Kidney tubule cell (primary cell): Measurements from ENCODE around the gene ENPEP.
"Not testable (repeated sequence)": the region's sequence is repeated elsewhere in the genome, so short reads cannot be mapped to it uniquely, and the experiment has no call there.

ENCODE experiments used
- DNase-seq: peaks from one replicate; pipeline ENCODE4 v3.0.0-alpha.2; 2018; ENCODE audit warnings: low spot score

Gene ENPEP

DNA sequence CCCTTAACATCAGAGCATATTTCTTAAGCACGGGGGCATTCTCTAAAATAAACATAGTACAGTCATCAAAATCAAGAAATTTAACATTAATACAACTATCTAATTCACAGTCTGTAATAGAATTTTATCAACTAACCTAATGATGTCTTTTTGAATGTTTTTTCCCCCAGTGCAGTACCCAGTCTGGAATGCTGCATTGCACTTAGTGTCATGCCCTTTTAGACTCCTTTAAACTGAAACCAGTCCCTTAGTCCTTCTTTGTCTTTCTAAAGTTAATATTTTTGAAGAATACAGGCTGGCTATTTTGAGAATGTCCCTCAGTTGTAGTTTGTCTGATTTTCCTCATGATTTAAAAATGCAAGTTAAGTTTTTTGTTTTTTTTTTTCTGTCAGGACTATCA lies 9.5 kb downstream of the ENPEP start:
- no peak for DNase-seq

DNA sequence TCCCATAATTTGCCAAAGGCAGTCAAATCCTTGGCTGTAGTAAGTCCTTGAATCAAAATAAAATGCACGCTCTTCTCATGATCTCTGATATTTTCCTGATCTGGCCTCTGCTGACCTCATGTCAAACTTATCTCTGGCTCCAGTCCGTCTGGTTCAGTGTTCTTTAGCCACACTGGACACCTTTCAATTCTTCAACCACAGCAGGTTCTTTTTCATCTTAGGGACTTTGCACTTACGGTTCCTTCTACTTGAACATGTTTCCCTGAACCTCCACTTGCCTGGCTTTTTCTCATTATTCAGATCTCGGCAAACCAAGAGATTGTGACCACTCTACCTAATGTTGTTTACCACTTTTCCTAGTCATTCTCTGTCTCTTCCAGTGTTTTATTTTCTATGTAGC lies 10.3 kb downstream of the ENPEP start:
- no peak for DNase-seq

DNA sequence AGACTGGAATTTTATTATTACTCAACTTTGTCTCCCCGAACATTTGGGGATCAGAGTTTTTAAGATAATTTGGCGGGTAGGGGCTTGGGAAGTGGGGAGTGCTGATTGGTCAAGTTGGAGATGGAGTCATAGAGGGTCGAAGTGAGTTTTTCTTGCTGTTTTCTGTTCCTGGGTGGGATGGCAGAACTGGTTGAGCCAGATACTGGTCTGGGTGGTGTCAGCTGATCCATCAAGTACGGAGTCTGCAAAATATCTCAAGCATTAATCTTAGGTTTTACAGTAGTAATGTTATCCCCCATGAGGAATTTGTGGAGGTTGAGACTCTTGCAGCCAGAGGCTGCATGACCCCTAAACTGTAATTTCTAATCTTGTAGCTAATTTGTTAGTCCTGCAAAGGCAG lies 10.9 kb downstream of the ENPEP start:
- not testable (repeated sequence) for DNase-seq

DNA sequence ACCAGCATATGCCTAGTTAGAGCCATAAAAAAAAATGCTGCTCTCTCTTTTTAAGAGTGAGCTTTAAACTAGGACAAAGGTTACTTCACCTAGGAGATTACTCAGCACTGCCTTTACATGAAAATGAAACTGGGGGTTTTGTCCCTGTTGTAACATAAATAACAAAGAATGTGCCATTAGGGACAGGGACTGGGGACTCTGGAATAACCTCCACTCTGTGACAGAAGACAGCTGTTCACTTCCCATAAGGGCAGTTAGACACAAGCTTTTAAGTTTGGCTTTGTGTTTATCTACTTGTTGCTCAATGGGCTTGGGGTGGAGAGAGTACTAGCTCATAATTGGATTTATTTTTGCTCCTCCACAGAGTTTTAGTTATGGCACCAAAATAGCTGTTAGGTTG lies 11.9 kb downstream of the ENPEP start:
- DNase-seq, result peak; percentile 47

DNA sequence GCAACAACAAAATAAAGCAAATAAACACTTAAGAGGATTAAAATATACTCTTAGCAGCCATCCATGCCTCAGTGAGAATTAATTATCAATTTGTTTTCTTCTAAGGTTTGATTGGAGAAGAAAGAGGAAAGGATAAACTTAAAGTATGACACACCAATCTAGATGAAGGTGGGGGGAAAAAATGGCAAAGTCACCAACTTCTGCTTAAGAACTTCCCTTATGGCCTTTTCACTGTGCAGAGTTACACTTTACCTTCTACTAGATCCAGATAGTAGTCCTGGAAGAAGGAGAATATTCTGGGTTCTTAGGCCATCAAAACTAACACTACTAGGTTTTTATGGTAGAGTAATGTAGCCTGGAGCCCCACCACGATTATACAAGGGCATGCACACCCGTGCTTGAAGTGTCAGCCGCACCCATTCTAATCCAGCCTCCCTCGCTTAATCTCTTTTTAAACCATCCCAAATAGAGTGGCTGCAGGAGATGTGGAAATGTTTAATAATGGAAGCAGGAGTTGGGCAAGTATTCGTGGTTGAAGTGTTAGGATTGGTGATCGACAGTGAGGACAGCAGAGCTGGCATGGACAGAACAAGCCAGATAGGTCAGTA lies 14.1 kb downstream of the ENPEP start:
- no peak for DNase-seq

DNA sequence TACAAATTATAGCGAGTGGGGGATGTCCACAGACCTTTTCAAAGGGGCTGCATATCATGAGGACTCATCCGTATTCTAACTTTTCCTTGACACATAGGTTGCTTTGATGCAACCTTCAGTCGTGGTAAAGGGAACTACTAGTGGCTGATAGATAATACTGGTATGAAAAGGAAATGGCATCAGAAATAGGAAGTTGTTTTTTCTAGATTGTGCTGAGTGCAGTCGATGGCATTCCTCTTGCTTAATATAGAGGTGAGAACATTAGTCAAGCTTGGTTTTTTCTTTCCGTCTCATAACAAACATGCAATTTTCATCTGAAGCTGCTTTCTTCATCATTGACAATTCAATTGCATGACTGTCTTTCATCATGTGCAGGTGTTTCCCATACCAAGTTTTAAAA lies 16.6 kb downstream of the ENPEP start:
- DNase-seq, result no peak

DNA sequence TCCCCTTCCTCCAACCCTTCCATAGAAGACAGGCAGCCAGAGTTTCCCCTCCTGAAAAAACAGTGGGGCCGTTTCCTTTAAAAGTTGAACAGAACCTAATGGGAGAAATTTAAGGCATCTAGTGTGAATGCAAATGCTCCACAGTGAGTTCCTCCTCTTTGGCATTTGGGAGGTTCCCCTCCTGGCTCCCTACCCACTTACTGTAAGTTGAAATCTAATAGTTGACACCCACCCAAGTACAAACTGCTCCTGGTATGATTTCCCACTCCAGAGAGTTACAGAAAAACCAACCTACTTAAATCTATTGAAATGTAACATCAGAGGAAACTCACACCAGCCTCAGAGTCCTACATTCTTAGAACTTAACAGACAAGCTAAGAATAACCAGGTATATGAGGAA lies 17.6 kb downstream of the ENPEP start:
- no peak for DNase-seq

DNA sequence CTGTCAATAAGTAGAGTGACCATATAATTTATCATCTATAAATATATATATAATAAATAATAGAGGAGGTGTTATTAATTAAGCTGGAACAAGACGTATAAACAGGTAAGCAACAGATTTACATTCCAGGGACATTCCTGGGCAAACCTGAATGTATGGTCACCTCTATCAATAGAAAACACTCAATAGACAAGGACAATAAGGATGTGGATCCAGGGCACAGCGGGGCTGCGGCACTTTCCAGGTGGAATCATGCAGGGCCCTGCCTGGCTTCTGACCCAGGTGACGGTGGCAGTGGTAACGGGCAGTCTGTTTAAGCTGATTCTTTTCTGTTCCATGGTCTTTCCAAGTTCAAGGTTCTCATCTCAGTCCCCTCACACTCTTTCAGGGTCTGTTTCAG lies 22.5 kb downstream of the ENPEP start:
- no peak for DNase-seq

DNA sequence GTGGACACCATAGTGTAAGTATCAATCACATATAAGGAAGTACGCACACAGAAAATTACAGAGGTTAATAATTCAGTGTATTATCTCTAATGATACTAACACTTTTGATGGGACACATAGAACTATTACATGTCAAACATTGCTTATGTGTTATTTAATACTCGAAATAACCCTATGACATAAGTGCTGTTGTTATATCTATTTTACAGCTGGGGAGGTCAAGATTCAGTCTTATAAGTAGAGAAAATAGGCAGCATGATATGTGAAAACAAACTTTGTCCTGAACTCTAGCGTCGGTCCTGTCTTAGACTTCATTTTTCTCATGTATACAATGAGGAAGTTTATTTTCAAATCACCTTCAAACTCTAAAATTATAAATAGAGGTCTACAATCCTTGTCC lies 23.2 kb downstream of the ENPEP start:
- DNase-seq, result no peak

DNA sequence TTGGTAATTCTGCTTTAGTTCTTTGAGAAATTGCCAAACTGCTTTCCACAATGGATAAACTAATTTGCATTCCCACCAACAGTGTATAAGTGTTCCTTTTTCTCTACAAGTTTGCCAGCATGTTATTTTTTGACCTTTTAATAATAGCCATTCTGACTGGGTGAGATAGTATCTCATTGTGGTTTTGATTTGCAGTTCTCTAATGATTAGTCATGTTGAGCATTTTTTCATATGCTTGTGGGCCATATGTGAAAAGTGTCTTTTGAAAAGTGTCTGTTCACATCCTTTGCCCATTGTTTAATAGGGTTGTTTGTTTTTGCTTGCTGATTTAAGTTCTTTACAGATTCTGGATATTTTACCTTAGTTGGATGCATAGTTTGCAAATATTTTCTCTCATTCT lies 25.9 kb downstream of the ENPEP start:
- DNase-seq, result peak; percentile 14

DNA sequence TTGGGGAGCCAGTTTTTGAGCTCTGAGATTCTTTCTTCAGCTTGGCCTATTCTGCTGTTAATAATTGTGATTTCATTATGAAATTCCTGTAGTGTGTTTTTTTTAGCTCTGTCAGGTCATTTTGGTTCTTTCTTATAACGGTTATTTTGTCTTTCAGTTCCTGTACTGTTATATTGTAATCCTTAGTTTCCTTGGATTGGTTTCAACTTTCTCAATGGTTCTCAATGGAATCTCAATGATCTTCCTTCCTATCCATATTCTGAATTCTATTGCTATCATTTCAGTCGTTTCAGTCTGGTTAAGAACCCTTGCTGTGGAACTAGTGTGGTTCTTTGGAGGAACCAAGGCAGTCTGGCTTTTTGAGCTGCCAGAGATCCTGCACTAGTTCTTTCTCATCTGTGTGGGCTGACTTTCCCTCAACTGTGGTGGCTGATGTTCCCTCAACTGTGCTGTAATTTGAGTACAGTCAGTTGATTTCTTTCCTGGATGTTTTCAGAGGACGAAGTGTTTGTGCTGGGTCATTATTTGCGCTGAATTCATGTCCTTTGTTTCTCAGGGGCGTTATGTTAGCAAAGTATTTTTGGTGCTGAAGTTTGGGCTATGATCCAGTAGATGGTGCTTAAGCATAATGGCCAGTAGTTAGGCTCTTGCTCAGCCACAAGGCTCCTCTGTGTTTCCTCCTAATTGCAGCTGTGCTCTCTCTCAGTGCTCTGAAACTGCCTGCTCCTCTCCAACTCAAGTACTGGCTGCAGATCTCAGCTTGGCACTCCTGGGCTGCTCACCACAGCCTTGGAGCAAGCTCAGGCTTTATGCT lies 27.5 kb downstream of the ENPEP start:
- no peak for DNase-seq

DNA sequence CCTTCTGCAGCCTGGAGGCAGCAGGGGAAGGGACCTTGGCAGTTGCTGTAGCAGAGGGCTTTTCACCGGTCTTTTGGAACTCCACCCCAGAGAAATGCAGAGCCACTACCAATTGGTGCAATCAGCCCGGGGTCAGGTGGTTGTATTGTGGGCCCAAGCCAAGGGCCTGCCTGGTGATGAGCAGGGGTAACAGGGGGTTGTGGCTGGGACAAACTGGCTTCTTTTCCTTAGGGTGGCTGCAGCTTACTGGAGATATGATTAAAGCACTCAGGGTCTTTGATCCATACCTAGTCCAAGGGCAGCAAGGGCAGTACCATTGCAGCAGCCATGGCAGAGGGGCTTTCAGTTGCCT lies 28.1 kb downstream of the ENPEP start:
- no peak for DNase-seq

DNA sequence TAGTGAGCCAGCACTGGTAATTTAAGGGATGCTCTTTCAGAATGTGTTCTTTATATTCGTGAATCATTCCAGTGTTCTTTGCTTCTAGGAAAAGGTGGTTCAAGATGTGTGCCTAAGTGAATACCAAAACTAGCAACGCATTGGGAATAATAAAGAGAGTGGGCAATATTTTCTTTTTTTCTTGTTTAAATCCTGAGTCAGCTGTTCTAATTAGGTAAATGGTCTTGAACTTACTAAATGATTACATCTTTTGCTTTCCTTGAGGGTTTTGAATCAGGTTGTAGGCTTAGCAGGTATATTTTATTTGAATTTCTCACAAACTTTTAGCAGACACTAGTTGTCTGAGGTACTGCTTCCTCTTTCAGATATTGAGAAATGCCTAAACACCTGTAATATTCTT lies 29.5 kb downstream of the ENPEP start:
- no peak for DNase-seq

DNA sequence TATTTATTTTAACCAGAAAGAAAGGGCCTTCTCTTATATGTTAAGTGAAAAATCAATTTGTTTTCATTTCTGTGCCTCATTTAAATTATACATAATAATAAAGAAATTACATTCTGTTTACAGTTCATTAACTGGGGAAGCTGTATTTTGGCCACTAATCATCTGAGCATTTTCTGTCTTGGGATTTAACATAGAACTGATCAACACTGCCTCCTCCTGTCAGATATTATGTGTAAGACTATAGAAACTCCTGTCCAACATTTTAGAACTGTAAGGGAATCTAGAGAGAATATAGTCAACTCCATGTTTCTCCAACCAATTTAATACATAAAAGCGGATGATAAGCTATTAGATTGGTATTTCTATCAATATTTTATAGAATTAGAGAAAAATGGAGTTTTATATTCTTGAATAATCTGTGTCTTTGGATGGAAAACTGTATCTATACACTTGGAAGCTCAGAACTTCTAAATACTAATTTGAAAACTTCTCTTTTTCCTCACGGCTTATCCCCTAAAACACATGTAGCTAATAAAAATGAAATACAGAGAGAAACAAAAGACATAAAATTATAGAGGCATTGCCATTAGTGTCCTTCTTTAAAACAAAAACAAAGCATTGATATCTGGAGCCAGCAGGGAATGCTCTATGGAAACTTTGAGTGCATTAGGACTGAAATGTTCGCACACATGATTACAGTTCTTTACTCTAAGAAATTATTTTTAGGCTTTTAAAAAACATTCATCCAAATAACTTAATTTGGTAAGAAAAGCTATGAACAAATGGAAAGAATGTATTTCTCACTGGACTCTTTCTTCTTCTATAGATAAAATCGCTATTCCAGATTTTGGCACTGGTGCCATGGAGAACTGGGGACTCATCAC lies 33.1 kb downstream of the ENPEP start:
- peak; percentile 45 for DNase-seq

DNA sequence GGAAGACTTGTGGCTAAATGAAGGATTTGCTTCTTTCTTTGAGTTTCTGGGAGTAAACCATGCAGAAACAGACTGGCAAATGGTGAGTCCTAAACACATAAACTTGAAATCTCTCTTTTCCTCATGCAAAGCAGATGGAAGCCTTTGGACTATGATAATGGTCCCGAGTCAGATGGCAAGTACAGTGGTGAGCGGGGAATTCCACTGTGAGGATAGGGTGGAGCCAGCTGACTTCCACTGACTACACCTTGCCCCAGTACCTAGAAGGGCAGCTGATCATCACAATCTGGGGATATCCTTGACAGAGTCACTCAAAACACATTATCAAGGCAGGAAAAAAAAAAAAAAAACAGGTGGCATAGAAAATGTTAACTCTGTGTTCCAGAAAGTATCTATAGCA lies 34.3 kb downstream of the ENPEP start:
- peak; percentile 25 for DNase-seq

DNA sequence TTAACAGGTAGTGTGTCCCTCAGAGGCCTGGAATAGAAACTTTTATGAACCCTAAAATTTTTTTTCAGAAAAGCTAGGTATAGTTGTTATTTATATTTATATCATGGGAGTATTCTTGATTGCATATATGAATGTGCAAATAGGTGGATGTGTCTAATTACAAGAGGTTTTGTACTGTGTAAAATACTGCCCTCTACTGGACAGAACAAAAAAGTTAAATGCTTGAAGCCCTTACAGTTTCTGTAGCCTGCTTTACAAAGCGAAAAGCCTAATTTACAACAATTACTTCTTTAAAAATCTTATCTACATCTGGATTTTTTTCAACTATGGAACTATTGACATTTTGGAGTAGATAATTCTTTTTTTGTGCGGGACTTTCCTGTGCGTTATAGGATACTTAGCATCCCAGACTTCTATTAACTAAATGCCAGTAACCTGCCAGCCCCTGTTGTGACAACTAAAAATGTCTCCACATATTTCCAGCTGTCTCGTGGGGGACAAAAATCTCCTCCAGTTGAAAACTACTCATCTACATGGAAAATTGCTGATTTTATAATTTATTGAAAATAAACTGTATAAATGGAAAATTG lies 35.1 kb downstream of the ENPEP start:
- DNase-seq, result peak; percentile 67

DNA sequence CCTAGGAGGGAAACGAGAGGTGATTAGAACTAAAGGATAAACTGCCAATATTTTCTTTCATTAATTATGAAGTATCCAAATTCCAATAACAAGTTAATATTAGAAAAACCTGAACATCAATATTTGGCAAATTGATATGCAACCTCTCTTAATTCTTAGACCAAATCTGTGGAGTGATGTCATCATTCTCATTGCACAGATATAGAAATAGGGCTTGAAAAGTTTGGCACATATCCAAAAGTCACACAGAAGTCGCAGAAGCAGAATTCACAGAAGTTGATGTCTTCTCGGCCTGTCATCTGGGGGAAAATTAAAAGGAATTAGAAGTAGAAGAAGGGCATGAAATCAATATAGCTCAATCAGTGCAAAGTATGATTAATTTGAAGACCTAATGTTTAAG lies 36.9 kb downstream of the ENPEP start:
- no peak for DNase-seq

DNA sequence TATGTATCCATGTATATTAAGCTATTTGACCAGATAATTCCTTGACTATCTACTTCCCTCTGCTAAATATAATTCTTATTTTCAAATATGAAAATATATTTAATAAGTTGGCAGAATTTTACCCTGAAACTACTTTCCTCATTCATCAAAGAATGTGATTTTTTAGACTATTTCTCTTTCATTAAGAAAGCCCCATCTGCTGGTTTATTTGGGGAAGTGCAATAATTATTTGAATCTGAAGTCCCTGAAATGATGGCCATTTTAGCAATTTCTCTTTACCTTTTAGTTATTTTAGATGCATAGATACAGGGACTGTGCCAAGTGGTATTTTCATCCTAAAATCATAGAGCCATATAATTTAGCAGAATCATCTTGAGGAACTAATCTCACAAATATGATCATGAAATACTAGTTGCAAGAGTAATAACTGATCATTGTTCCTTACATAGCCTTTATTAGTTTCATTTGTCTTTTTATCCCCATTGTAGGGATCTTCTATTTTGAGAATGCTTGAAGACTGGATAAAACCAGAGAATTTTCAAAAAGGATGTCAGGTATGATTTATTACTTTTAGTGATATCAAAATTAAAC lies 39.0 kb downstream of the ENPEP start:
- peak; percentile 49 for DNase-seq

DNA sequence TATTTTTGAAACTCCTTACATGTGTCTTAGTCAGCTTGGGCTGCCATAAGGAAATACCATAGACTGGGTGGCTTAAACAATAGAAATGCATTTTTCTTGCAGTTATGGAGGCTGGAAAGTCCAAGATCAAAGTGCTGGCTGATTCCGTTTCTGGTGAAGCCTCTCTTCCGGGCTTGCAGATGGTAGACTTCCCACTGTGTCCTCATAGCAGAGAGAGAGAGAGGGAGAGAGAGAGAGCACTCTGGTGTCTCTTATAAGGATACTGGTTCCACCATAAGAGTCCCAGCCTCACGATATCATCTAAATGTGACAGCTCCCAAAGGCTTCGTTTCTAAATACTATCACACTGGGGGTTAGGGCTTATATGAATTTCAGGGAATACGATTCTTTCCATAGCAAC lies 39.7 kb downstream of the ENPEP start:
- DNase-seq, result no peak

DNA sequence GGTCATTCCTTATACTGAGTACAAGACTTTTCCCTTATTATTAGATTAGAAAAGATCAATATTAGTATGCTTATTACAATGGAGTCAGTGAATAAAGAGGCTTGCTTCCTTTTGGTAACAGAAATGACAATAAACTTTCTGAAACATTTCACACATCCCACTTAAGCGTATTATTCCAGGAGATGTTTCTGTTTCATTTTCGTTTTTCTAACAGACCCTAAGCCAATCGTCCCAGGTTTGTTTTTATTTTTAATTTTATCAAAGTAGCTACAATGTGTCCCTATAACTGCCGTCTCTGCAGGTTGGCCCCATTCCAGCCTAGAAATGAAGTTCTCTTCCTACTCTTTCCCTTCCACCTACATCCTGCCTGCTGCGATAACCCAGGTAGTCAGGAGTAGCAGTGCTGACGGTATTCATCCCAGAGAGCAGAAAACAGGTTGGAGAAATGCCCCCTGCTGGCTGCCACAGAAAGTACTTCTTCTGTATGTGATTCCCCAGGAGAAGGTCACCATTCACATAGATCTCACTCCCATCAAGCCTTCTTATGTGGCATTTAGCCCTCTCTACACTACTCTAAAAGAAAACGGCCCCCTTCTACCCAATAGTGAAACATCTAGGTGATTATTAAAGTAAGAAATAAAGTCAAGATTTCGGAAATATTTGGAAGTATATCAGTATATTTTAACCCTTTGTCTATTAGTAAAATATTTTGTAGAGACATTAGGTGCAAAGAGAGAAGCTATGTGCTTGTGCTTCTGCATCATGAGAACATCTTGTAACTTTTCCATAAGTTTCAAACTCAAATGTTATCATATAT lies 40.4 kb downstream of the ENPEP start:
- DNase-seq, result peak; percentile 85

DNA sequence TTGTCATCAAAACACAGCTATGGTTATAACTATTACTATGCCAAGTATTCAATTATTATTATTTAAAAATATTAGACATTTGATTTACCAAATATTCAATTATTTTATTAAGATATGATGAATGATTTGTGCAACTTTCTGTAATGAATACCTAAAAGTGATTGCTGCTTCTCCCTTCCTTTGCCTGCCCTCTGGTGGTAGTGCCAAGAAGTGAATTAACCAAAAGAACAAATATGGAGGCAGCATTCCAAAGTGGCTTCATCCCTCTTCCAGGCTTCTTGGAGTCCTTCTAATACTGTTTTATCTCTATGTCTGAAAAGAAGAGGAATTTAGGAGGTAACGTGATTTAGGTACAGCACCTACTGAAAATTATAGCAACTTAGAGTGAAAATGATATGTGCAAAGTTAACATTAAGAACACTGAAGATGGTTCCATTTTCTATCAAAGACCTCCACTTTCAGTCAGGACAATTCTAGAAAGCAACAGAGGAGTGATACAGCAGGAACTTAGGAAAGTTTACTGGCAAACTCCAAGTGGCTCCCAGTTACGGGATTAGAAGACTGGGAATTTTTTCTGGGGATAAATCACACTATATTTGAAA lies 43.0 kb downstream of the ENPEP start:
- DNase-seq, result peak; percentile 34
